SU-DHL-6 (cell line): ENCODE data around the gene KRTAP5-11.

ENCODE experiments used
- EZH2phosphoT487 ChIP-seq: fragments of 200-600 bp; sonication (generic), shearing (Covaris generic); conservative IDR thresholded peaks from 2 replicates; pipeline ENCODE4 v1.6.1; 2018; ENCODE audit warnings: mild to moderate bottlenecking, antibody characterized with exemption, low read length, moderate library complexity, mixed read lengths
- TF ChIP-seq, protein P1 (sequence below): fragments of 200-600 bp; sonication (generic); IDR thresholded peaks from one replicate; pipeline ENCODE4 v1.5.1; 2017; ENCODE audit warnings: antibody characterized with exemption, mild to moderate bottlenecking, low read length, moderate library complexity; ENCODE audit not compliant: insufficient read depth, poor library complexity, severe bottlenecking

DNA sequence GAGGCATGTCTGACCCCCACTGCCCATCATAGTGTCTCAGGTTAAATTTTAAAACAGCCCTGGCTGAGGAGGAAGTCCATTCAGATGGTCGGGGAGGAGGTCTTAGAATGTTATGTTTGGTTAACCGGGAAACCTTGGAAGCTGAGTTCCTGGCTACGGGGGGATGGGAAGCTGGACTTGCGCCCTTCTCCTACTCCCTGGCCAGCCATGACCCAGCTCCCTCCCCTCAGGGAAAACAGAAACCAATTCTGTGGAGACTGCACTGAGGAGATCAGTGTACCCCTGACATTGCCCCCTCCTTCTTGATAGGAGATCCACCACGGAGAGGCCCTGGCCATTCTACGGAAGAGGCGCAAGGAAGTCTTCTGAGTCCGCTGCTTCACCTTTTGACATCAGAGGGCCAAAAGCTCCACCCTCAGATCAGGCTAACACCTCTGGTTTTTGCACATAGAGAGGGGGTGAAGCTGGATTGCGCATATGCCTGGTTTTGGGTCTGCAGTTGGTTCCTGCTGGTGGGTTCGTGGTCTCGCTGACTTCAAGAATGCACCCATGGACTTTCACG is 37.2 kb downstream of the KRTAP5-11 start:
- TF ChIP-seq, protein P1, sequence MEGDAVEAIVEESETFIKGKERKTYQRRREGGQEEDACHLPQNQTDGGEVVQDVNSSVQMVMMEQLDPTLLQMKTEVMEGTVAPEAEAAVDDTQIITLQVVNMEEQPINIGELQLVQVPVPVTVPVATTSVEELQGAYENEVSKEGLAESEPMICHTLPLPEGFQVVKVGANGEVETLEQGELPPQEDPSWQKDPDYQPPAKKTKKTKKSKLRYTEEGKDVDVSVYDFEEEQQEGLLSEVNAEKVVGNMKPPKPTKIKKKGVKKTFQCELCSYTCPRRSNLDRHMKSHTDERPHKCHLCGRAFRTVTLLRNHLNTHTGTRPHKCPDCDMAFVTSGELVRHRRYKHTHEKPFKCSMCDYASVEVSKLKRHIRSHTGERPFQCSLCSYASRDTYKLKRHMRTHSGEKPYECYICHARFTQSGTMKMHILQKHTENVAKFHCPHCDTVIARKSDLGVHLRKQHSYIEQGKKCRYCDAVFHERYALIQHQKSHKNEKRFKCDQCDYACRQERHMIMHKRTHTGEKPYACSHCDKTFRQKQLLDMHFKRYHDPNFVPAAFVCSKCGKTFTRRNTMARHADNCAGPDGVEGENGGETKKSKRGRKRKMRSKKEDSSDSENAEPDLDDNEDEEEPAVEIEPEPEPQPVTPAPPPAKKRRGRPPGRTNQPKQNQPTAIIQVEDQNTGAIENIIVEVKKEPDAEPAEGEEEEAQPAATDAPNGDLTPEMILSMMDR, result no peak
- TF ChIP-seq EZH2phosphoT487, result no peak
